ENCODE data around the gene KRT82.

GRCh38 chr12:52366738-52367485 lies 39.2 kb downstream of the KRT82 start, which contains the start of gene KRT85:
- TF ChIP-seq CTCF (IDR thresholded peaks at IDR 0.05) (no peak), POLR2A (IDR thresholded peaks at IDR 0.05; ENCODE audit: low read length) (no peak), REST (IDR thresholded peaks at IDR 0.05) (no peak), RFX5 (IDR thresholded peaks at IDR 0.05) (no peak), EHMT2 (IDR thresholded peaks at IDR 0.05; ENCODE audit: low read depth) (no peak), RAD21 (conservative IDR thresholded peaks at IDR 0.05 in 1 of 2, IDR thresholded peaks at IDR 0.05 in 1 of 2) (no peak), EP300 (IDR thresholded peaks at IDR 0.05) (no peak), KDM5A (IDR thresholded peaks at IDR 0.05) (no peak), JUNB (IDR thresholded peaks at IDR 0.05) (no peak), JUN (IDR thresholded peaks at IDR 0.05) (no peak), CEBPB (IDR thresholded peaks at IDR 0.05) (no peak)
